Endothelial cell of umbilical vein (primary cell): ENCODE results near the gene CT47A1. TPM values are rescaled to one million over a fixed set of nuclear protein-coding genes. Genes with fewer than 3 reads are reported as not detected.

ENCODE experiments used
- BruUV-seq: library from RNA; stranded (reverse); fragments of 400-500 nt; replicated peaks from 2 replicates; lab custom pipeline; 2021; lab: Mats Ljungman, UMichigan
- CTCF ChIA-PET: fragments of 300-600, 350-600 bp; sonication (Branson Sonifier 250); formaldehyde crosslinking; loops from one replicate; lab custom pipeline; 2021; ENCODE audit warnings: antibody characterized with exemption, inconsistent platforms; lab: Charles Lee
- POLR2A ChIA-PET: fragments of 300-600, 350-600 bp; sonication (Branson Sonifier 250); formaldehyde crosslinking; loops from one replicate; lab custom pipeline; 2021; ENCODE audit warnings: antibody characterized with exemption, inconsistent platforms; lab: Charles Lee
- DNase-seq: peaks from one replicate; pipeline ENCODE4 v3.0.0-alpha.2; 2011; ENCODE audit warnings: low read depth, low spot score
- FAIRE-seq: peaks from 2 replicates; lab custom pipeline; 2011; peaks lifted over from hg19 to GRCh38; lab: Jason Lieb, UNC
- H2AFZ ChIP-seq: 2 replicates; pipeline ENCODE4 v1.6.0; 2012; ENCODE audit warnings: low read depth, low read length, control low read depth, inconsistent platforms
- H3K27ac ChIP-seq: 2 replicates; pipeline ENCODE4 v1.5.1; 2011; ENCODE audit warnings: low read depth, mild to moderate bottlenecking, control low read depth, low read length, moderate library complexity; ENCODE audit not compliant: insufficient read depth
- H3K27me3 ChIP-seq, 2 experiments: 2 replicates each; pipeline versions ENCODE4 v1.6.0 to v1.6.1; 2011; ENCODE audit warnings: low read length in 2 of 2, mixed read lengths in 1 of 2; ENCODE audit not compliant: control insufficient read depth in 2 of 2, insufficient read depth in 2 of 2
- H3K36me3 ChIP-seq, 2 experiments: 2 replicates in 1 of 2; 3 replicates in 1 of 2; pipeline ENCODE4 v1.5.1; 2011; ENCODE audit warnings: low read length in 2 of 2, mild to moderate bottlenecking in 1 of 2, moderate library complexity in 1 of 2; ENCODE audit not compliant: control insufficient read depth in 2 of 2, insufficient read depth in 2 of 2; ENCODE audit errors: extremely low read depth in 1 of 2
- H3K4me1 ChIP-seq: 3 replicates; pipeline ENCODE4 v1.5.1; 2011; ENCODE audit warnings: mild to moderate bottlenecking, low read length; ENCODE audit not compliant: control insufficient read depth, insufficient read depth; ENCODE audit errors: extremely low read depth
- H3K4me2 ChIP-seq: 2 replicates; pipeline ENCODE4 v1.6.1; 2011; ENCODE audit warnings: low read length, control low read depth, mixed read lengths; ENCODE audit not compliant: insufficient read depth
- H3K4me3 ChIP-seq, 3 experiments: fragments of 200-600 bp in 1 of 3; sonication (generic), shearing (Covaris generic) in 1 of 3; replicated peaks in 1 of 3; 2 replicates each; pipeline ENCODE4 v1.5.1; 2011 to 2016; ENCODE audit warnings: control low read depth in 3 of 3, low read length in 3 of 3, mild to moderate bottlenecking in 2 of 3, inconsistent platforms in 1 of 3, low read depth in 1 of 3, moderate library complexity in 1 of 3; ENCODE audit not compliant: insufficient read depth in 1 of 3
- H3K79me2 ChIP-seq: 2 replicates; pipeline ENCODE4 v1.6.0; 2012; ENCODE audit warnings: low read length, inconsistent platforms; ENCODE audit not compliant: control insufficient read depth, insufficient read depth
- H3K9ac ChIP-seq: replicated peaks from 2 replicates; pipeline ENCODE3; 2011; ENCODE audit warnings: low read length, control low read depth; ENCODE audit not compliant: insufficient read depth; ENCODE audit errors: extremely low read depth
- H3K9me1 ChIP-seq: replicated peaks from 3 replicates; pipeline ENCODE4 v1.6.0; 2011; ENCODE audit warnings: mild to moderate bottlenecking, low read length; ENCODE audit not compliant: control insufficient read depth, insufficient read depth; ENCODE audit errors: extremely low read depth
- H3K9me3 ChIP-seq: replicated peaks from 2 replicates; pipeline ENCODE4 v1.5.1; 2012; ENCODE audit warnings: low read length, inconsistent platforms; ENCODE audit not compliant: control insufficient read depth, insufficient read depth
- H4K20me1 ChIP-seq: replicated peaks from 2 replicates; pipeline ENCODE3; 2011; ENCODE audit warnings: mild to moderate bottlenecking, low read length; ENCODE audit not compliant: control insufficient read depth, insufficient read depth; ENCODE audit errors: extremely low read depth
- CTCF ChIP-seq, 2 donors: IDR thresholded peaks; 1 replicate in 1 of 2; 2 replicates in 1 of 2; pipeline ENCODE4 v1.5.1; 2011; ENCODE audit warnings: low read length in 2 of 2, mild to moderate bottlenecking in 2 of 2, moderate library complexity in 2 of 2, control low read depth in 1 of 2, inconsistent platforms in 1 of 2, low read depth in 1 of 2; ENCODE audit not compliant: insufficient read depth in 1 of 2; ENCODE audit errors: extremely low read depth in 1 of 2
- EZH2 ChIP-seq: IDR thresholded peaks from 2 replicates; pipeline ENCODE4 v1.6.1; 2012; ENCODE audit warnings: borderline replicate concordance, low read depth, mild to moderate bottlenecking, moderate library complexity, low read length, inconsistent platforms; ENCODE audit not compliant: severe bottlenecking
- FOS ChIP-seq: IDR thresholded peaks from 2 replicates; pipeline ENCODE4 v1.6.1; 2011; ENCODE audit warnings: mild to moderate bottlenecking, low read length, moderate library complexity, borderline replicate concordance; ENCODE audit not compliant: insufficient read depth
- GATA2 ChIP-seq: IDR thresholded peaks from 2 replicates; pipeline ENCODE4 v1.7.0; 2011; ENCODE audit warnings: low read depth, mild to moderate bottlenecking, moderate library complexity, mixed read lengths, low read length; ENCODE audit not compliant: insufficient read length, insufficient read depth
- JUN ChIP-seq: IDR thresholded peaks from 2 replicates; pipeline ENCODE4 v1.6.1; 2011; ENCODE audit warnings: borderline replicate concordance, low read depth; ENCODE audit not compliant: insufficient read length, insufficient read depth
- MAX ChIP-seq: IDR thresholded peaks from 2 replicates; pipeline ENCODE4 v1.6.1; 2011; ENCODE audit not compliant: insufficient read depth, insufficient read length
- MYC ChIP-seq: IDR thresholded peaks from one replicate; pipeline ENCODE4 v1.6.1; 2011; ENCODE audit warnings: mild to moderate bottlenecking, low read depth, low read length
- POLR2A ChIP-seq: IDR thresholded peaks from 2 replicates; pipeline ENCODE4 v1.6.1; 2012; ENCODE audit warnings: low read depth, mild to moderate bottlenecking, control low read depth, low read length
- POLR2AphosphoS5 ChIP-seq: IDR thresholded peaks from 2 replicates; pipeline ENCODE4 v1.6.1; 2012; ENCODE audit warnings: low read depth, mild to moderate bottlenecking, control low read depth, low read length, moderate library complexity; ENCODE audit not compliant: insufficient read depth
- dilution Hi-C: fragments of 300-500 bp; cut with MboI; formaldehyde crosslinking; loops from one replicate; pipeline ENCODE4 v1.15.0; 2019; ENCODE audit warnings: low sequenced_read_pairs; ENCODE audit not compliant: extremely low pct_ligation_motif_present
- intact Hi-C: fragments of 100-400 bp; cut with micrococcal nuclease; formaldehyde crosslinking; loops from one replicate; pipeline ENCODE4 v1.10.0; 2022
- polyA plus RNA-seq, 4 experiments: library from polyadenylated mRNA; depleted of rRNA in 3 of 4; stranded (reverse) in 3 of 4; unstranded in 1 of 4; fragments of >200 nt; gene quantifications; 2 replicates each; pipeline versions ENCODE4 v1.2.1 to v1.2.3, GENCODE V29; 2011 to 2012; ENCODE audit warnings: missing spikeins in 1 of 4
- total RNA-seq: library from RNA; stranded (reverse); gene quantifications from 2 replicates; pipeline ENCODE4 v1.2.3, GENCODE V29; 2021

The CT47A1 gene
- total and polyA plus RNA-seq, 2 donors (not counting 3 experiments of a cell fraction or from before 2014, with no cell fraction given), result not detected

DNA sequence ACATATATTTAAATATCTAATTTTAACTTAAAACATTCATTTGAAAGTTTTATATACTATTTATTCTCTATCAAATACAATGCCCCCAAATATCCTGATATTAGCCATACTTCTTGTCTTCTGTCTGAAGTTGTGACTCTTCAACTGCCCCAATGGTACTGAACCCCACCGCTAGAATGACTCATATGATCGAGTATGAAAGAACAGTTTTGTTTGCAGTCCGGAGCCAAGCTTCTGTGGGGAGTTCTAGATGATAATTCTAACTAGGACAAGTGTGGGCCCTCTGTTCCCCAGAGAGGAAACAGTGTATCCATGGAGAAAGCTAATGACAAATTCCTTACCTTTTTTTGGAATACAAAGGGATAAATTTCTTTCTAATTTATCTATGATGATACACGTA, 24.7 kb upstream of the CT47A1 start:
- ChIA-PET CTCF (no interaction called here), POLR2A (no interaction called here)
- intact Hi-C loops, result no loop called here

More for the DNA sequence above, 24.7 kb upstream of the CT47A1 start:
- no peaks in the 10 kb centered on the region for H3K9me3 ChIP-seq
- dilution Hi-C loops, result no loop called here
- no peaks in the 10 kb centered on the region for H4K20me1 ChIP-seq
- H3K4me2 ChIP-seq, result no peak overlapping the region
- no peak overlapping the region for H3K4me3 ChIP-seq
- no peak overlapping the region for H3K27ac ChIP-seq
- no peak overlapping the region for H2AFZ ChIP-seq
- H3K9ac ChIP-seq, result no peak overlapping the region
- TF ChIP-seq FOS, result no peak
- TF ChIP-seq GATA2, result no peak
- TF ChIP-seq MYC, result no peak
- TF ChIP-seq JUN, result no peak
- TF ChIP-seq CTCF (IDR thresholded peaks at IDR 0.05; ENCODE audit: extremely low read depth in 1 of 2, insufficient read depth in 1 of 2, low read depth in 1 of 2, low read length in 2 of 2), result no peak
- TF ChIP-seq EZH2, result no peak
- no peak for TF ChIP-seq POLR2AphosphoS5
- TF ChIP-seq MAX, result no peak
- no peak for TF ChIP-seq POLR2A
- no TSS peak for BruUV-seq
- H3K9me1 ChIP-seq, result no peaks in the 10 kb centered on the region
- H3K4me1 ChIP-seq, result no peaks in the 10 kb centered on the region
- no peak for DNase-seq
- no peaks in the 10 kb centered on the region for H3K36me3 ChIP-seq
- no peak for FAIRE-seq
- no peaks in the 10 kb centered on the region for H3K27me3 ChIP-seq
- H3K79me2 ChIP-seq, result no peaks in the 10 kb centered on the region
